NCI-H2196 (cell line): ENCODE data around the gene SRD5A1.
A peak's percentile ranks its signal among the peaks of the same experiment; 100 is the strongest.

Experiments used
- DNase-seq: peaks from one replicate; lab custom pipeline; 2025; ENCODE audit not compliant: unreplicated experiment; lab: John Stamatoyannopoulos, UW

Gene SRD5A1

DNA sequence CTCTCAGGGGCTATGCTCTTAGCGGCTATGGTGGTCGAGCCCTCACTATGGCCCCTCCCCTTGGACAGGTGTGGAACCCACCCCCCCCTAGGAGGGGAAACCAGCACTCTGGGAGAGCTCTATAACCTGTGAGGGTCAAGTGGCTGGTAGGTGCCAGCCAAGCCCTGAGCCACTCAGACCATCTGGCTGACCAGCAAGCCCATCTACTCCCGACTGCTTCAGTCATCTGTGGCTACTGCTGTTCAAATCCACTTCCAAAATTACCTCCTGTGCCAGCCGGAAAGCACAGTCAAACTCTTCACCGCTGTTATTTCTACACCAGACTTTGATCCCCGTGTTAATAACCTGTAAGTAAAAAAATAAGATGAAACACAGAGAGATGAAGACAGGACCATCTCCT, 28.9 kb upstream of the SRD5A1 start:
- no peak for DNase-seq

DNA sequence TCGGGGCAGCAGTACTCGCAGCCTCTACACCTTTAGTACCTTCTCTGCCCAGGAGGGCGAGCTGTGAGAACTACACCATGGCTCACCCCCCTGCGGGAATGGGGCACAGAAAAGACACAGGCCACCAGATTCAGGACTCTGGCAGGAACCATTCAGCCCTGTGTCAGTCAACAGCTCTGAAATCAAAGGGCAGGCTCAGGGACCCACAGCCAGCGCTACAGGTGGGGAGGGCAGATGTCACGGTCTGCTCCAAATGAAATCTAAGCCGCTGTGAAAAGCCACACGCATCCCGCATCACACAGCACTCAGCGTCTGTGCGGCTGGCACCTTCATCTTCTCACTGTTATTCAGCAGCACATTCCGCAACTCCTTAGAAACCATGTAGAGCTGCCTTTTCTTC, 28.3 kb upstream of the SRD5A1 start:
- no peak for DNase-seq

DNA sequence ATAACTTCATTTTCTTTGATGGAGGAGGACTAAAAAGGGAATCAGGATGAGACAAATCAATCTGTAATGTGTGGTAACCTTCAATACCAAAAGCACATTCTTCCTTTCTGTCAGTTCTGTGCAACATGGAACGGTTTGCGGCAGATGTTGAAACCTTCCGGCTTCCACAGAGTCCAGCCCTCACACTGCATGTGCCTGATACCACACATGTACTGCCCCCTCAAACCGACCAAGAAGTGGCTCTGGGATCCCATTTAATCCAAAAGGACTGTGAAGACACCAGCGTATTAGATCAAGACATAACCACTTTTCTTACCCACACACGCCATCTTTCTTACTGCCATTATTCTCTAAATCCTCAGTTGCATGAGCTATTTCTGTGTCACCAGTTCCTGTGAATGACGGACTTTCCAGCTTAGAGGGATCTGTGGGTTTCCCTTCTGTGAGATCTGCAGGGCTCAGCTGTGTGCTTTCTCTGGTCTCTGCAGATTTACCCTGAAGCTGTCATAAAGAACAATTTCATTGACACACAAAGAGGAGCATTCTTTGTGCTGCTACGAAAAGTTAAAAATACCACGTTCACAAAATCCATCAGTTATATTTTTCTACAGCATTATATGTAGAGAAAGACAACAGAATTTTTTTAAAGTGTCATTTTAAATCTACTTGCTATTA, 26.2 kb upstream of the SRD5A1 start:
- no peak for DNase-seq

DNA sequence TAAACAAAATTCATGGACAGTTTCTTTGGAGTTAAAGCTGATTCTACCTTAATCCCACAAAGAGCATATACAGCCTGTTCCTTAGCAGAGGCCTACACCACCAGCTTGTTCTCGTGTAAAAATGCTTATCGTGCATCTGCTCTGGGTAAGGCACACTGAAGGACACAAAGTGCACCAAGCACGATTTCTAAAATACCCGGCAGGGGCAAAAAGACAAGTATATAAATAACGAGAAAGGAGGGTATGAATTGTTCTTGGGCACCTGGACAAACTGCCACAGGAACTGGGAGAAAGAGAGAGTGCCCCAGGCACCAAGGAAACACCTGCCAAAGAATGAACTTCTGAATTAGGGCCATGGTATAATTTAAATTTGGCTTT, 25.7 kb upstream of the SRD5A1 start:
- DNase-seq, result no peak

DNA sequence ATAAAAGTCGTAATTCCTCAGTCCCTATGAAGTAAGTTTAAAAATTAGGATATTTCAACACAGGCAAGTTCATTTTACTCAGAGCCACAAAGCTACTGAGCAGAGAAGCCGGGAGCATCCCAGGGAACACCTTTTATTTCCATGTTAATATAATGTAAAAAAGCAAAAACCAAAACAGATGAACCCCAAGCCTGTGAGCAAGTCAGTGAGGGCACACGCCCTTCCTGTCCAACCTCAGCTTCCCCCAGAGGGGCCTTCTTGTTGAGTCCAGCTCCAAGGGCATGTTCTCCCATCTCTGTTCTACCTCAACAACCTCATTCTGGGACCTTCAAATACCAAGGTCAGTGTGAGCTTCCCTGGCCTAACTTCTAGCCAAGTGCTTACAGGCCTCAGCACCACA, 25.2 kb upstream of the SRD5A1 start:
- DNase-seq, result no peak

DNA sequence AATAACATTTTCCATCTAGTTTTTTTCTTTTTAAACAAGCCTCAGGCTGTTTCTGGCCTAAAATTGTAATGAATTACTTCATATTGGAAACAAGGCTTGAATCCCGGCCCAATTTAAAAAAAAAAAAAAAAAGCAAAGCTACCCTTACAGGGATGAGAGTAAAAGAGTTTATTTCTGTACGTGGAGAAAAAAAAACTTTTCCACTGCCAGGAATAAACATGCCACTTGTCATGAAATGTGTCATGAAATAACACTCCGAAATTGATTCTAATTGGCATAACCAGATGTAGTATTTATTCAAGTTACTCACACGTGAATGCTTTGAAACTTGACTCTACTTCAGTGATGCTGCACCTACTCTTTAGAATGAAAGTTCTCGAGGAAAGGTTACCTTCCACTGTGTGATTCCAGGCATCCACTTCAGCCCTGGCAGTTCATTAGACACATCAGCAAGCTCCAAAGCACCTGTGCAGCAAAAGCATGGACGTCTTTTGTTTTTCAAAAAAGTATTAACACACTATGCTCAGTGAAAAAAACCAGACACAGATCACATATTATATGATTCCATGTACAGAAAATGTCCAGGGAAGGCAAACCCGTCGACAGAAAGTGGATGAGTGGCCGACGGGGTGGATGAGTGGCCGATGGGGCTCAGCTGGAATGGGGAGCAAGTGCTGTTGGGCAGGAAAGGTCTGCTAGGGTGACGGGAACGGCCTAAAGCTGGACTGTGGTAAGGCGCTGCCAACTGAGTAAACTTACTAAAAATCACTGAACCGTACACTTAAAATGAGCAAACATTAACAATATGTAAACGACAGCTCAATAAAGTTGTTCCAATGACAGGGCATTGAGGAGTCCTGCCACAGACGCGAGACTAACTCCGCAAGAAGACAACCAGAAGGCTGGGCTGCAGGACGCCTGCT, 21.6 kb upstream of the SRD5A1 start:
- DNase-seq, result peak; percentile 38

DNA sequence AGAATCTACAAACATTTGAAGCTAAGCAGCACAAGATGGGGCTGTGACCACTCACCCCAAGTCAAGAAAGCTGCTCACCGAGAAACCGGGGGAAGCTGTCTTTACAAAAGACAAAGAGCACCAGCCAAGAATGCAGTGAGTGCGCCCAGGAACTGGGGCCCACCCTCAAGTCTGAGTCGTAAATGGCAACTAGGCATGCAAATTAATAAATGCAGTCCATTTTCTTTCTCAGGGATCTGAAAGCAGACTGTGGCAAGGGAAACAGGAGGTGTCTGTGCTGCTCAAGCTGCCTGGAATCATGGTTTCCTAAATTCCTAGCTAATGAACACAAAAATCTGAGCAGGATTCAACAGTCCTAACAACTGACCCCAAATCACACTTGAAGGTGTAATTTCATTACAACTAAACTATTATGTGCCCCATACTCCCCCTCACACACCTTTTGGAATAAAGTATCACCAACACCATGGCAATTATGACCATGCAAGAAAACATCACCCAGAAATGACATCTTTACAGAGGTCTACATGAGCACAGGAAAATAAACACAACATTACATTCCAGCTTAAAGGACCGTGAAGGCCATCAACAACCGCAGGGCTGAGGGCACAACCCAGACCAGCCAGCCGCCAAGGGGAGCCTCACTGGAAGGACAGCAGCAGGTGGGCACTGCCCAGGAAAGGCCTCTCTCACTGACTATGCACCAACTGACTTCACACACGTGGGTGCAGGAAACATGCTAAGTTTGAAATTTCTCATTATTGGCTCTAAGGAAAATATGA, 18.0 kb upstream of the SRD5A1 start:
- no peak for DNase-seq

DNA sequence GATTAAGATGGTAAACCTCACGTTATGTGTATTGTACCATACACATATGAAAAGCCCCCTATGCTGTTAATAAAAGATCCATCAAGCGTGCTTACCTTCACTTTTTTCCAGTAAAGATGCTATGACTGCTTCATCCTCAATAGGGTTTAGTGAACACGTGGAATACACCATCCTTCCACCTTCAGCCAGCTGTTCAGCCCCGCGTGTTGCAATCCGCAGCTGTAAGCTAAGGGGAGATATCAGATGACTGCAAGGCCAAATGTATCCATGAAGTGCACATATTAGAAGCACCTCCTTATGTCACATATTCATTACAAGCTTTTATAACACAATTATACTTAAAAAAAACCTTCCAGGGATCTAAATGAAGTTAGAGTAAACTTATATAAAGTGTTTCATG, 16.6 kb upstream of the SRD5A1 start:
- DNase-seq, result no peak

DNA sequence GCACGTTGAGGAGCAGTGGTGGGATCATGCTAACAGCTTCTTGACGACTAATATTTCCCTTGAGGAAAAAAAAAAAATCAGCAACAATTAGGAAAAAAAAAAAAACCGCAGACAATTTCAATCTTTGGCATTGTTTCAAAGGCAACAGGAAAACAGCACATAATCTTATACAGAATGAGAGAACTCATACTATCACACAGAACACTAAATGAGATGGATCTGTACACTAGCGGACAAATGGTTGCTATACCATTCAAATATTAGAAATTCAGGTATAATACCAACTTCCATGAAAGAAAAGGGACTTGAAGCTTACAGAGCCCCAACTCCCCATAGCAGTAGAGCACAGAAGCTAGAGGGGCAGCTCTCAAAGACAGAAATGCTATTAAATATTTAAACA, 10.0 kb upstream of the SRD5A1 start:
- no peak for DNase-seq

DNA sequence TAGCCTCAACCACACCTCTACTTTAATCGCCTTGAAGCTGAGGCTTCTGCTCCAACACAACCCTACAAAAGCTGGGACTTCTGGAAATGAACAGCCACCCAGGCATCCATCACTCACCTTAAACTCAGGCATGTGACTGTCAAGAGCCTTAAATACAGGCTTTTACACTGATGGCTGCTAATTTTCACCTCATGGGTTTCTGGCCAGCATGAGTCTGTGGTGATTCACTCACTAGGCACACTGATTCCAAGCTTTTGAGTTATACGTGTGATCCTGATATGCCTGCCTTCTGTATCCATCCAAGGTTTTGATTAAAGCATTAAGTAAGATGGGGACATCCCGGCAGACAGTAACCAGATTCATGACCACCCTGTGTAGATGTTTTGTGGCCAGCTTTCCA, 9.3 kb upstream of the SRD5A1 start:
- no peak for DNase-seq

DNA sequence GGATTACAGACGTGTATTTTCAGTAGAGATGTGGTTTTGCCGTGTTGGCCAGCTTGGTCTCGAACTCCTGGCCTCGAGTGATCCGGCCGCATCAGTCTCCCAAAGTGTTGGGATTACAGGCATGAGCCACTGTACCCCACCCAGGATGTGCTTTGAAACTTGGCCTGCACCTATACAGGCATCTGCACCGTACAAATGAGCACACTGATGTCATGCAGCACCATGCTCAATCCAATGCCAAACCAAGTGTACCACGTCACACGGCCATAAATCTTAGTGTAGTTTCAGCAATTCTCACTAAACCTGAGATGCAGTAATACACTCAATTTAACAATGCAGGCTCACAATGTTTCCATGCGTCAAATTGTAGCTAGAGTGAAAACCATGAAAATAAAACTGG, 6.7 kb upstream of the SRD5A1 start:
- no peak for DNase-seq

DNA sequence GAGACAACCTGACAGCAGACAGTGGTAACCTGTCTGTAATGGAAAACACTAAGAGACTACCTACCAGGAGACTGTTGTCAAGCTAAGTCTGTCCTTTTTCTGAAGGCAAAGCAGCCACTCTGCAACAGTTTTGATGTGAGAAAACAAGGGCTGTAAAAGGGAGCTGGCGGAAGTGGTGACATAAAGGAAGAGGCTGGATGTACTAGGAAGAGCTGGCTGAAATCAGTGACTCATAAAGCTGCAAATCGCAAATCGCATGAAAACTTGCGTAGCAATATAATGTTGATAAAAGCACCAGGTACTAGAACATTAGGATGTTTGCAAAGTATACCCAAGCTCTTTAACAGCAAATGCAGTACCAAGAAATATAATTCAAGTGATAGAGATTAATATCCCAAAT, 1.8 kb upstream of the SRD5A1 start:
- DNase-seq, result no peak

DNA sequence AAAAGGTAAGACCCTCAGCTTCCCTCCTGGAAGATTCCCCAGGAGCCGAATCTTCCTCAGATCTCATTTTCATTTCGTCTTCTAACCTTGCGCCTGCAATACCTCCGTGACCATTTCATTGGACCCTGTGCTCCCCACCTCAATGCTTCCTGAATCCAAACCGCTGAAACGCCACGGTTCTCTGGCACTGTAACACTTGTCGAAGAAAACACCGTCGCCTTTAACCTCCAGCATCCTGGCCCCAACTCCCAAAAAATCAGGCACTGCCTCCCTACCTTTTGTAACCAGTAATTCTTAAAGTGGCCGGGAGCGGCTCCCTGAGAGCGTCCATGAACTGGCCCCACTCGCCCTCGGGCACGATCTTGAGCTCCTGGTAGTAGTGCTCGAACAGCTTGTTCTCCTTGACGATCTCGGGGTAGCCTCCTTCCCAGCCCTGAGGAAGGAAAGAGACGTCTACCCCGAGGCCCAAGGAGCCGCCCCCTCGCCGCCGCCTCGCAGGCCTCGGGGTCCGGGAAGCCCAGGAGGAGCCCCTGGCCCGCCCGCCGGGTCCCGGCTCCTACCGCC, 834 bp upstream of the SRD5A1 start:
- DNase-seq, result no peak

DNA sequence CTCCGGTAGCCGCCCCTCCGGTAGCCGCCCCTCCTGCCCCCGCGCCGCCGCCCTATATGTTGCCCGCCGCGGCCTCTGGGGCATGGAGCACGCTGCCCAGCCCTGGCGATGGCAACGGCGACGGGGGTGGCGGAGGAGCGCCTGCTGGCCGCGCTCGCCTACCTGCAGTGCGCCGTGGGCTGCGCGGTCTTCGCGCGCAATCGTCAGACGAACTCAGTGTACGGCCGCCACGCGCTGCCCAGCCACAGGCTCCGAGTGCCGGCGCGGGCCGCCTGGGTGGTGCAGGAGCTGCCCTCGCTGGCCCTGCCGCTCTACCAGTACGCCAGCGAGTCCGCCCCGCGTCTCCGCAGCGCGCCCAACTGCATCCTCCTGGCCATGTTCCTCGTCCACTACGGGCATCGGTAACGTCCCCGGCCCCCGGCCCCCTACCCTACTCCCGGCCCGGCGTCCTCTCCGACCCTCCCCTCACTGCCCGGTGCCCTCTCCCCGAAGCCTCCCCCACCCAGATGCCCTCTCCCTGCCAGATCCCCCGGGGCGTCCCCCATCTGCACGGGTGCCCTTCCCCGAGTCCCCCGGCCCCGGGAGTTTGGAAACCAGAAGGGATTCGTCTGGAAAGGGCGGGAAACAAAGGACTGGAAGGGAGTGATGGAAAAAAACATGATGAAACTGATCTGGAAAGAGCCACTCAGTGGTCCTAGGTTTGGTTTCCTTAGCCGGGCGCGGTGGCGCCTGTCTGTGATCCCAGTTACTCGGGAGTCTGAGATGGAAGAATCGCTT, 417 bp downstream of the SRD5A1 start:
- peak; percentile 54 for DNase-seq

DNA sequence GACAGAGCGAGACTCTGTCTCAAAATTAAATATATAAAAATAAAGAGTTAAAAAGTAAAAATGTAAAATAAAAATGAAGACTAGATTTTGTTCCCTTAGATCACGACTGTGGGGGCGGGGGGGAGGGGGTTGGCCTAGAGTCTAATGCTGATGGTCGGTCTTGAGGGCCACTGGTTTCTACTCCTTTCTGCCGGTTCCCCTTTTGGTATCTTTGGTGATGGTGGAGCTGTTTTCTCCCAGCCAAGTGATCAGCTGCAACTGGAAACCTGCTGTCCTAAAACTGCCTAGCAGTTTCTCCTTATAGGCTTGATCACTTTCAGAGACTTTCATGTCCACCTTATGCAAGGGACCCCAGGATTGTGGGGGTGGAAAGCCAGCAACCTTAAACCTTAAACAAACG, 1.1 kb downstream of the SRD5A1 start:
- DNase-seq, result no peak

DNA sequence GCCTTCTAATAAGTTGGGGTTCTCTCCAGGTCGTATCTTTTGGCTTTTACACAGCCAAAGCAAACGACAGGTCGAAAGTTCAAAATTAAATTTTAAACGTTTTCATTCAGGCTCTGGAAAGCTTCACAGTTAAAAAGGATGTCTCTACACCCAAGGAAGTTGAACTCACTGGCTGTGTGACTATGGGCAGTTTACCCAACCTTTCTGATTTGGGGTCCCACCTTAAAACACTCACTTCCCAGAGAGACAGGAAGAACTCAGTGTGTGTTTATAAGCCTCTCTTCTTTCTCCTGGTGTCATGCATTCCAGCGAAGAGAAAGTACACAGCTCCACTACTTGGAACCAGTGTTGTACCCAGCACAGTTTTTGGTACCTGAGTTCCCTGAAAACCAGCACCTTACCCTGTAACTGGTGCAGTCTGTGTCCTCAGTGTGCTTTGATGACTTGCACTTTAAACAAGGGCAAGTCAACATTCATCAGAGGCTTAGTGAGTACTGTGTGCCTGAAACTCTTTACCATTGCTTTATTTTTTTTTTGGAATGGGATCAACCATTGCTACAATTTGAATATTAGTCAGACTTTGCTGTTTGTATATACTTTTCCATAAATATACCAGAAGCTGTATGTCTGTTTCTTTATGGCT, 1.7 kb downstream of the SRD5A1 start:
- no peak for DNase-seq

DNA sequence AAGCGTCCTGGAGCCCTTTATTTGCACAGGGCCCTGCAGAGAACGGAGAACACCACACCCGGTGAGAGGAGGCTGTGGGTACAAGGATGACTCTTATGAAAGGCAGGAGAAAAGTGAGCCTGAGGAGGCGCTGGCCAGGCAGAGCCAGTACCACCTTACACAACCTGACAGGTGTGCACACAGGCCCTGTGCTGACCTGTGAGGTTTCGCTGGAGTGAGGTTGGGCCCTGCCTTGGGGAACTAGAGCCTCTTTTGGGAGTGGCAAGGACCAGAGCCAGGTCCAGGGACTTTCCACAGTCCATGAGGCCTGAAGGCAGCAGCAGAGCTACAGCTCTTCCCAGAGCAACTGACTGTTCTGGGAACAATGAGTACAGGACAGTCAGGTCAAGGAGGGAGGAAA, 3.1 kb downstream of the SRD5A1 start:
- DNase-seq, result peak; percentile 75

DNA sequence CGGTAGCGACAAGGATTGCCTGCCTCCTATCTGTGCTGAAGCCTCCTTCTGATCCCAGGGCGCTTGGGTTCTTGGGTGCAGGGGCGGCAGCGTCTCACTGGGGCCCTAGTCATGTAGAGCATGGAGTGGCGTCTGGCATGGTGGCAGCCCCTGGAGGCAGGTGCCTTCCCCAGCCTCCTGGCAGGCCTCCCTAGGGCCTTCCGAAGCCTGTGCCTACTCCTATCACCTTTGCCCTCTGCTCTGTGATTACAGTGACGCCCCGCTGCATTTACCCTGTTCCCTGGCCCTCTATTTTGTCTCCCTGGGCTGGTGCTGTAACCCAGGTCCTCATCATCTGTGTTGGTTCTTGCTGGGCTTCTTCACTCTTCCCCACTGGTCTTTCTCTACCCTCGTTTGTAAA, 3.8 kb downstream of the SRD5A1 start:
- no peak for DNase-seq

DNA sequence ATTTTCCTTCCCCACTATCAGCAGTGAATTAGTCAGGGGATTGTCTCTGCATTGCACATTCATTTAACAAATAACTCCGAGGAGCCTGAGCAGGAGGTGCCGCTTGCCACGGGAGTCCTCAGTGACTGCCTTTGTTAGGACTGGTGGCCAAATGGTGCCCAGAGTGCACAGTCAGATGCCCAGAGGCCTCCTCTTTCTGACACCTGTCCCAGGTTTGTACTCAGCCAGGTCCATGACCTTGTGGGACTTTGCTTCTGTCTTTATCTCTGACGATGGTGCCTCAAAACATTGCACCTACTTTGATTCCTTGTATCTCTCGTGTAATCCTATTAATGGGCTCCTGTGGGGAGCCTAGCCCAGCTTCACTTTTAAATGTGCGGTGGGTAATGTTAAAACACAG, 4.3 kb downstream of the SRD5A1 start:
- DNase-seq, result no peak

DNA sequence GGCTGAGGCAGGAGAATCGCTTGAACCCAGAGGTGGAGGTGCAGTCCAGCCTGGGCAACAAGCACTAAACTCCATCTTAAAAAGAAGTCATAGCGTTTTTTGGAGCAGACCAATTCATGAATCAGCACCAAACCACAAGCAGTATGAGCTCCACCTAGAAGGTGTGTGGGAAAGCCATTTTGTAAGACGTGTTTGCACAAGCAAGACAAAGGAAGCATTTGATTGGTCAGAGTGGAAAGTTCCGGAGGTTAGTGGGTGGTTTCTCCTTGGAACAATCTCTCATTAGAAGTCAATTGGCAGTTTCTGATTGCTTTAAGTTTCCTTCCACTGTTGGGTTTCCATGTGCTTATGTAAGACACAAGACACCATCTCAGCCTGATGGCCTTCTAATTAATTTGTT, 5.0 kb downstream of the SRD5A1 start:
- DNase-seq, result no peak
